Ectodermal cell (in vitro differentiated cells): ENCODE results near the gene VAT1L.

ENCODE experiments used
- H3K27ac ChIP-seq: 2 replicates; pipeline ENCODE4 v1.7.0; 2013; ENCODE audit warnings: mild to moderate bottlenecking, low read depth, low read length; ENCODE audit not compliant: insufficient read depth, poor library complexity, severe bottlenecking
- H3K27me3 ChIP-seq: 2 replicates; pipeline ENCODE4 v1.7.0; 2013; ENCODE audit warnings: mild to moderate bottlenecking, low read length; ENCODE audit not compliant: insufficient read depth, control insufficient read depth, poor library complexity, severe bottlenecking
- H3K36me3 ChIP-seq: one replicate; pipeline ENCODE4 v1.7.0; 2013; ENCODE audit warnings: low read length; ENCODE audit not compliant: control insufficient read depth, insufficient read depth
- H3K4me1 ChIP-seq: one replicate; pipeline ENCODE4 v1.7.0; 2013; ENCODE audit warnings: low read length; ENCODE audit not compliant: control insufficient read depth, insufficient read depth
- H3K4me3 ChIP-seq: 2 replicates; pipeline ENCODE4 v1.7.0; 2013; ENCODE audit warnings: low read depth, low read length, control low read depth; ENCODE audit not compliant: insufficient read depth
- H3K9me3 ChIP-seq: 2 replicates; pipeline ENCODE4 v1.7.0; 2013; ENCODE audit warnings: mild to moderate bottlenecking, low read length, moderate library complexity; ENCODE audit not compliant: control insufficient read depth
- WGBS, 2 experiments: methylation state at CpG; one replicate each; pipeline ENCODE4 v1.1.7; 2013; ENCODE audit warnings: missing lambda C conversion rate in 2 of 2; 5-methylcytosine and 5-hydroxymethylcytosine counted together

The VAT1L gene

GRCh38 chr16:78001451-78002025 lies 213.2 kb downstream of the VAT1L start:
- Histone ChIP-seq H3K9me3 (no peaks in the 10 kb centered on the region), H3K27me3 (no peaks in the 10 kb centered on the region), H3K4me3 (no peak overlapping the region), H3K36me3 (no peaks in the 10 kb centered on the region), H3K27ac (no peak overlapping the region), H3K4me1 (no peaks in the 10 kb centered on the region)
- WGBS, 2 experiments = 93 to 98% methylated on average over 3 to 4 of the region's 4 CpGs

- no peaks in the 10 kb centered on the region for H3K27me3 ChIP-seq
- no peak overlapping the region for H3K27ac ChIP-seq
- no peaks in the 10 kb centered on the region for H3K36me3 ChIP-seq
- 22 to 24% methylated on average over 11 of the region's 11 CpGs for WGBS, 2 experiments
- no peaks in the 10 kb centered on the region for H3K4me1 ChIP-seq
- H3K4me3 ChIP-seq = no peak overlapping the region
- H3K9me3 ChIP-seq = no peaks in the 10 kb centered on the region
Measured at GRCh38 chr16:78002915-78003538, 214.7 kb downstream of the VAT1L start.

GRCh38 chr16:78004517-78004916 lies 216.2 kb downstream of the VAT1L start:
- H3K4me1 ChIP-seq = no peaks in the 10 kb centered on the region
- H3K9me3 ChIP-seq = no peaks in the 10 kb centered on the region
- H3K27me3 ChIP-seq = no peaks in the 10 kb centered on the region
- no peak overlapping the region for H3K4me3 ChIP-seq
- no peaks in the 10 kb centered on the region for H3K36me3 ChIP-seq
- WGBS, 2 experiments = 91 to 93% methylated on average over 4 of the region's 4 CpGs
- H3K27ac ChIP-seq = no peak overlapping the region

GRCh38 chr16:78005881-78006280 lies 217.5 kb downstream of the VAT1L start:
- Histone ChIP-seq H3K4me3 (no peak overlapping the region), H3K36me3 (no peaks in the 10 kb centered on the region), H3K9me3 (no peaks in the 10 kb centered on the region), H3K4me1 (no peaks in the 10 kb centered on the region), H3K27me3 (no peaks in the 10 kb centered on the region), H3K27ac (no peak overlapping the region)
- WGBS, 2 experiments = 79% methylated on average over 4 to 5 of the region's 5 CpGs

- Histone ChIP-seq H3K9me3 (no peaks in the 10 kb centered on the region), H3K27ac (no peak overlapping the region), H3K4me1 (no peaks in the 10 kb centered on the region), H3K36me3 (no peaks in the 10 kb centered on the region), H3K4me3 (no peak overlapping the region), H3K27me3 (no peaks in the 10 kb centered on the region)
- 90 to 94% methylated on average over 3 of the region's 3 CpGs for WGBS, 2 experiments
Measured at GRCh38 chr16:78007121-78007520, 218.8 kb downstream of the VAT1L start.

- H3K27ac ChIP-seq = no peak within 1 kb of the TSS
- H3K4me3 ChIP-seq = no peak within 1 kb of the TSS
- no peaks in the 10 kb centered on the region for H3K36me3 ChIP-seq
- no peaks in the 10 kb centered on the region for H3K9me3 ChIP-seq
- H3K27me3 ChIP-seq = no peaks in the 10 kb centered on the region
- WGBS, 2 experiments = 46 to 50% methylated on average over 5 of the region's 5 CpGs
- peaks cover 8% of the 10 kb centered on the region for H3K4me1 ChIP-seq
Measured at GRCh38 chr16:78022347-78023060, 234.1 kb downstream of the VAT1L start, which contains the start of gene CLEC3A. TSS of gene CLEC3A (plus strand) at chr16:78022548. CDS start at chr16:78022627, 79 bp downstream.

GRCh38 chr16:78024159-78024558 lies 235.8 kb downstream of the VAT1L start:
- peaks cover 8% of the 10 kb centered on the region for H3K4me1 ChIP-seq
- WGBS, 2 experiments = 92 to 98% methylated on average over 5 of the region's 5 CpGs

GRCh38 chr16:78025631-78026030 lies 237.3 kb downstream of the VAT1L start:
- Histone ChIP-seq H3K27me3 (no peaks in the 10 kb centered on the region), H3K36me3 (no peaks in the 10 kb centered on the region), H3K4me1 (peaks cover 8% of the 10 kb centered on the region), H3K4me3 (no peak overlapping the region), H3K9me3 (no peaks in the 10 kb centered on the region), H3K27ac (no peak overlapping the region)
- 92 to 94% methylated on average over 1 of the region's 1 CpG for WGBS, 2 experiments

More at GRCh38 chr16:78024159-78024558, 235.8 kb downstream of the VAT1L start:
- no peaks in the 10 kb centered on the region for H3K9me3 ChIP-seq
- no peak overlapping the region for H3K4me3 ChIP-seq
- no peaks in the 10 kb centered on the region for H3K36me3 ChIP-seq
- H3K27ac ChIP-seq = no peak overlapping the region
- H3K27me3 ChIP-seq = no peaks in the 10 kb centered on the region

GRCh38 chr16:78028018-78028417 lies 239.7 kb downstream of the VAT1L start:
- H3K27ac ChIP-seq = no peak overlapping the region
- no peaks in the 10 kb centered on the region for H3K27me3 ChIP-seq
- no peaks in the 10 kb centered on the region for H3K36me3 ChIP-seq
- WGBS, 2 experiments = 72 to 81% methylated on average over 2 of the region's 3 CpGs
- H3K9me3 ChIP-seq = no peaks in the 10 kb centered on the region
- no peak overlapping the region for H3K4me3 ChIP-seq
- H3K4me1 ChIP-seq = no peaks in the 10 kb centered on the region
